GM10248 (cell line): ENCODE results near the gene FRMD1.

Experiments
- CTCF ChIA-PET: fragments of 300-600 bp; sonication (Branson Sonifier 250); formaldehyde crosslinking; extraction: SDS; loops from one replicate; lab custom pipeline; 2021; ENCODE audit warnings: antibody characterized with exemption; lab: Yijun Ruan, JAX
- POLR2A ChIA-PET: fragments of 350-650 bp; sonication (Branson Sonifier 250); formaldehyde crosslinking; extraction: SDS; loops from one replicate; lab custom pipeline; 2020; ENCODE audit warnings: antibody characterized with exemption; lab: Yijun Ruan, JAX
- DNase-seq: peaks from one replicate; pipeline ENCODE4 v3.0.0; 2012; ENCODE audit errors: extremely low spot score
- CTCF ChIP-seq: IDR thresholded peaks from 2 replicates; pipeline ENCODE4 v1.5.1; 2012; ENCODE audit warnings: mild to moderate bottlenecking, low read depth; ENCODE audit errors: extremely low read depth, missing control alignments, control extremely low read depth

The FRMD1 gene

GRCh38 chr6:168097221-168097620 is 18.2 kb upstream of the FRMD1 start:
- TF ChIP-seq CTCF = no peak
- ChIA-PET POLR2A (no interaction called here), CTCF (no interaction called here)
- DNase-seq = no peak

GRCh38 chr6:168096271-168096764 is 17.3 kb upstream of the FRMD1 start:
- no peak for DNase-seq
- ChIA-PET POLR2A (no interaction called here), CTCF (no interaction called here)
- no peak for TF ChIP-seq CTCF

GRCh38 chr6:168095716-168096250 is 16.8 kb upstream of the FRMD1 start:
- DNase-seq = no peak
- POLR2A ChIA-PET = no interaction called here
- no peak for TF ChIP-seq CTCF
- CTCF ChIA-PET = no interaction called here

GRCh38 chr6:168095171-168095691 is 16.2 kb upstream of the FRMD1 start:
- POLR2A ChIA-PET = no interaction called here
- TF ChIP-seq CTCF = no peak
- no peak for DNase-seq
- CTCF ChIA-PET = no interaction called here

GRCh38 chr6:168093634-168094033 is 14.6 kb upstream of the FRMD1 start:
- DNase-seq = no peak
- POLR2A ChIA-PET = no interaction called here
- no peak for TF ChIP-seq CTCF
- CTCF ChIA-PET = no interaction called here

GRCh38 chr6:168093071-168093505 is 14.1 kb upstream of the FRMD1 start:
- CTCF ChIA-PET = no interaction called here
- TF ChIP-seq CTCF = no peak

More at GRCh38 chr6:168093071-168093505, 14.1 kb upstream of the FRMD1 start:
- no peak for DNase-seq
- POLR2A ChIA-PET = no interaction called here
